DND-41 (cell line): ENCODE measurements around the gene STH.

Source experiments
- ATAC-seq: fragments of 200-7000 bp; cut with Tn5 transposase; 3 replicates; pipeline ENCODE4 v1.9.1; 2021; ENCODE audit warnings: low read depth; ENCODE audit not compliant: insufficient read depth
- DNase-seq: peaks from one replicate; pipeline ENCODE4 v3.0.0-alpha.2; 2020
- H2AFZ ChIP-seq: 2 replicates; pipeline ENCODE4 v1.6.0; 2012; ENCODE audit warnings: low read depth, low read length
- H3K27ac ChIP-seq: 2 replicates; pipeline ENCODE4 v1.5.1; 2012; ENCODE audit warnings: low read length, inconsistent platforms
- H3K27me3 ChIP-seq: fragments of 200-600 bp; sonication (generic); 2 replicates; pipeline ENCODE4 v1.6.0; 2012; ENCODE audit warnings: low read length, mild to moderate bottlenecking, inconsistent platforms; ENCODE audit not compliant: insufficient read depth, poor library complexity
- H3K36me3 ChIP-seq: 2 replicates; pipeline ENCODE4 v1.5.1; 2012; ENCODE audit warnings: low read length, inconsistent platforms; ENCODE audit not compliant: insufficient read depth
- H3K4me1 ChIP-seq: 2 replicates; pipeline ENCODE4 v1.5.1; 2012; ENCODE audit warnings: mild to moderate bottlenecking, low read length; ENCODE audit not compliant: insufficient read depth
- H3K4me2 ChIP-seq: 2 replicates; pipeline ENCODE4 v1.6.0; 2012; ENCODE audit warnings: mild to moderate bottlenecking, moderate library complexity, low read length, inconsistent platforms; ENCODE audit not compliant: insufficient read depth
- H3K4me3 ChIP-seq, 2 experiments: fragments of 200-600 bp in 1 of 2; shearing (Covaris generic) in 1 of 2; 2 replicates each; pipeline ENCODE4 v1.5.1; 2012 to 2016; ENCODE audit warnings: inconsistent platforms in 2 of 2, low read length in 2 of 2, mild to moderate bottlenecking in 2 of 2, low read depth in 1 of 2, moderate library complexity in 1 of 2
- H3K79me2 ChIP-seq: 2 replicates; pipeline ENCODE4 v1.6.0; 2012; ENCODE audit warnings: low read length, inconsistent platforms; ENCODE audit not compliant: insufficient read depth
- H3K9ac ChIP-seq: 2 replicates; pipeline ENCODE4 v1.6.0; 2012; ENCODE audit warnings: low read depth, mild to moderate bottlenecking, inconsistent platforms, low read length, moderate library complexity
- H3K9me3 ChIP-seq: 2 replicates; pipeline ENCODE4 v1.5.1; 2012; ENCODE audit warnings: low read length, moderate library complexity, mild to moderate bottlenecking, inconsistent platforms; ENCODE audit not compliant: insufficient read depth, severe bottlenecking
- H4K20me1 ChIP-seq: 2 replicates; pipeline ENCODE4 v1.6.0; 2012; ENCODE audit warnings: low read length; ENCODE audit not compliant: insufficient read depth
- EZH2 ChIP-seq: IDR thresholded peaks from 3 replicates; pipeline ENCODE4 v1.6.1; 2012; ENCODE audit warnings: borderline replicate concordance, low read depth, mild to moderate bottlenecking, moderate library complexity, low read length, inconsistent platforms; ENCODE audit not compliant: severe bottlenecking
- TF ChIP-seq, protein P1 (sequence below): IDR thresholded peaks from 2 replicates; pipeline ENCODE4 v1.5.1; 2012; ENCODE audit warnings: borderline replicate concordance, low read length, moderate library complexity, mild to moderate bottlenecking; ENCODE audit not compliant: poor library complexity, severe bottlenecking; ENCODE audit errors: extremely low read depth

The STH gene

GRCh38 chr17:45972531-45972930, 26.5 kb upstream of the STH start:
- H3K27ac ChIP-seq = no peak overlapping the region

GRCh38 chr17:45973099-45973780, 25.8 kb upstream of the STH start:
- H3K4me3 ChIP-seq = no peak overlapping the region
- H3K4me1 ChIP-seq = no peaks in the 10 kb centered on the region
- TF ChIP-seq EZH2 = no peak
- TF ChIP-seq, protein P1, sequence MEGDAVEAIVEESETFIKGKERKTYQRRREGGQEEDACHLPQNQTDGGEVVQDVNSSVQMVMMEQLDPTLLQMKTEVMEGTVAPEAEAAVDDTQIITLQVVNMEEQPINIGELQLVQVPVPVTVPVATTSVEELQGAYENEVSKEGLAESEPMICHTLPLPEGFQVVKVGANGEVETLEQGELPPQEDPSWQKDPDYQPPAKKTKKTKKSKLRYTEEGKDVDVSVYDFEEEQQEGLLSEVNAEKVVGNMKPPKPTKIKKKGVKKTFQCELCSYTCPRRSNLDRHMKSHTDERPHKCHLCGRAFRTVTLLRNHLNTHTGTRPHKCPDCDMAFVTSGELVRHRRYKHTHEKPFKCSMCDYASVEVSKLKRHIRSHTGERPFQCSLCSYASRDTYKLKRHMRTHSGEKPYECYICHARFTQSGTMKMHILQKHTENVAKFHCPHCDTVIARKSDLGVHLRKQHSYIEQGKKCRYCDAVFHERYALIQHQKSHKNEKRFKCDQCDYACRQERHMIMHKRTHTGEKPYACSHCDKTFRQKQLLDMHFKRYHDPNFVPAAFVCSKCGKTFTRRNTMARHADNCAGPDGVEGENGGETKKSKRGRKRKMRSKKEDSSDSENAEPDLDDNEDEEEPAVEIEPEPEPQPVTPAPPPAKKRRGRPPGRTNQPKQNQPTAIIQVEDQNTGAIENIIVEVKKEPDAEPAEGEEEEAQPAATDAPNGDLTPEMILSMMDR = no peak
- no peak overlapping the region for H2AFZ ChIP-seq
- H3K27me3 ChIP-seq = no peaks in the 10 kb centered on the region
- H3K27ac ChIP-seq = no peak overlapping the region
- no peaks in the 10 kb centered on the region for H3K9me3 ChIP-seq
- no peak overlapping the region for H3K9ac ChIP-seq
- H3K36me3 ChIP-seq = no peaks in the 10 kb centered on the region
- H4K20me1 ChIP-seq = no peaks in the 10 kb centered on the region
- H3K4me2 ChIP-seq = no peak overlapping the region
- ATAC-seq (no peak), DNase-seq (no peak)
- no peaks in the 10 kb centered on the region for H3K79me2 ChIP-seq

More at GRCh38 chr17:45972531-45972930, 26.5 kb upstream of the STH start:
- no peak for DNase-seq
- TF ChIP-seq EZH2 = no peak
- TF ChIP-seq, protein P1 = no peak
- H3K9me3 ChIP-seq = no peaks in the 10 kb centered on the region
- H3K9ac ChIP-seq = no peak overlapping the region
- no peaks in the 10 kb centered on the region for H3K4me1 ChIP-seq
- no peaks in the 10 kb centered on the region for H3K36me3 ChIP-seq
- no peaks in the 10 kb centered on the region for H3K27me3 ChIP-seq
- no peaks in the 10 kb centered on the region for H4K20me1 ChIP-seq
- no peak overlapping the region for H2AFZ ChIP-seq
- no peak overlapping the region for H3K4me3 ChIP-seq
- ATAC-seq = no peak
- H3K79me2 ChIP-seq = no peaks in the 10 kb centered on the region
- H3K4me2 ChIP-seq = no peak overlapping the region

GRCh38 chr17:45973946-45974859, 24.8 kb upstream of the STH start:
- no peak overlapping the region for H2AFZ ChIP-seq
- H3K27me3 ChIP-seq = no peaks in the 10 kb centered on the region
- H3K4me1 ChIP-seq = no peaks in the 10 kb centered on the region
- ATAC-seq = no peak
- no peaks in the 10 kb centered on the region for H3K9me3 ChIP-seq
- TF ChIP-seq EZH2 = no peak
- TF ChIP-seq, protein P1 = no peak
- H3K4me2 ChIP-seq = no peak overlapping the region
- no peak overlapping the region for H3K27ac ChIP-seq
- H3K4me3 ChIP-seq = no peak overlapping the region
- no peaks in the 10 kb centered on the region for H3K36me3 ChIP-seq
- no peak overlapping the region for H3K9ac ChIP-seq
- no peaks in the 10 kb centered on the region for H4K20me1 ChIP-seq
- no peaks in the 10 kb centered on the region for H3K79me2 ChIP-seq
- no peak for DNase-seq
